GM18508 (cell line): ENCODE data around the gene ENSA.
"Not testable (repeated sequence)": the region's sequence is repeated elsewhere in the genome, so short reads cannot be mapped to it uniquely, and the experiment has no call there.

Source experiments
- ATAC-seq: cut with Tn5 transposase; IDR thresholded peaks from one replicate; pipeline ENCODE4 v1.9.1; 2021; ENCODE audit warnings: moderate number of reproducible peaks; ENCODE audit not compliant: insufficient read depth, unreplicated experiment

The ENSA gene

DNA sequence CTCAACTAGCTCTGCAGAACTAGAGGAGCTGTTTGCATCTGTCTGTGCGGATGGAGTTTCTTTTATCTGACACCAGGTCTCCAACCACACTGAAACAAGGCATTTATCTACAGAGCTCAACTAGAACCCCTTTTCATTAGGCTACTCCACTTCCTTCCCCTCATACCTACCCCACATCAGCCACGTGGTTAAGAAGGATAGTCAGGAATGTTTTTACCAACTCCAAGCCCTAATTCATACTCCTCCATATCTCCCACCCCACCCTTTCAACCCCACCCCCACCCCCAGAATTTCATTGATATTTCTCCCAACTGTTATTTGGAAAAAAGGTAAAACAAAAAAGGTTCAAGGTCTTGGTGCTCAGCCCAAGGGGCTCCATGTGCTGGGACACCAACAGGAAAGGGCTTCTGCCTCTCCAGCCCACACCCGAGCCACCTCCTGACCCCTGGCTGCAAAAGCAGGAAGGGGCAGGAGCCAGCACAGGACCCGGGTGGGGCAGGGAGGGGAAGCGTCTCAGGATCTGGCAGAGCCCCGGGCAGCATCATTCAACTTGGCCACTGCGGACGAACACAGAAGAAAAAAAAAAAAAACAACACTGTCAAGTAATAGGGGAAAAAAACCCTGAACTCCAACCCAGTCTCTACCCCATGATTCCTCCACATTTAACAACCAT lies 7.0 kb downstream of the ENSA start:
- no peak for ATAC-seq

DNA sequence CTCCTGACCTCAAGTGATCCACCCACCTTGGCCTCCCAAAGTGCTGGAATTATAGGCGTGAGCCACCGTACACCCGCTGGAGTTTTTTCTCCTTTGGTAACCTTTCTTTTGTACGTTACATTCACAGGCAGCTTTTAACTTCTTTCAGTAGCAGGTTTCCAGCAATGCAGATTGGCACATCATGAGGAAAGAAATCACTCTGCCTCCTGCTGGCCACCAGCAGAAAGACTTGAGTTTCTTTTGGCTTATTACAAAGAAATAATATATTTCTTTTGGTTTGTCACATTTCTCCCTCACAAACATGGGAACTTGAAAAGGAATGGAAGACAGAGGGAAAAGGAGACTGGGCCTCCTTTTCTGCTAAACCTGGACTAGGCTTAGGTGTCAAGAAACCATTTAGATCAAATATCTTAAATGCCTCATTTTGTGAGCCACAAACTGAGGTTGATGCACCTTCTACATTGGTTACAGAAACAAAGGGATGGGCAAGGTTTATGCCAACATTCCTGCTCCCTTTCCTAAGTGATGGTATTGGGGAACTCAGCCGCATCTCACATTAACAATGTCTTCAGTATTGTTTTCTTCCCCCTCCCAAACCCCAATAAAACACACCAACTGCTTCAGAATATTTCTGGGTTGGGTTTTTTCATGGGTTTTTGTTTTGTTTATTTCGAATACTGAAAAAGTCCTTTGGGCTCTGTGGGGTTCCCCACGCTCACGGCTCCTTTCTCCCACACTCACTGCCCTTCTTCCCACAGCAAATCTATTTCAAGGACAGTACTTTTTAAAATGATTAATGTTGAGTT lies 7.7 kb downstream of the ENSA start:
- no peak for ATAC-seq

DNA sequence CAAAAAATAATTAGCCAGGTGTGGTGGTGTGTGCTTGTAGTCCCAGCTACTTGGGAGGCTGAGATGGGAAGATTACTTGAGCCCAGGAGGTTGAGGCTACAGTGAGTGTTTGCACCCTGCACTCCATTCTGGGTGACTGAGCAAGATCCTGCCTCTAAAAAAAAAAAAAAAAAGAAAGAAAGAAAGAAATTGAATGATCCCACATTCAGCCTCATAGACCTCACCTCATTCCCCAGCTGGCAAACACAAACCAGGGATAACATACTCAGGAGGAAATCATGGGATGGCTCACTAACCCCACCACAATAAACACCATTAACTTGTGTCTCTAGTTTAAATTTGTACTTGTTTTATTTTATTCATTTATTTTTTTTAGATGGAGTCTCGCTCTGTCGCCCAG lies 8.5 kb downstream of the ENSA start:
- ATAC-seq, result no peak

DNA sequence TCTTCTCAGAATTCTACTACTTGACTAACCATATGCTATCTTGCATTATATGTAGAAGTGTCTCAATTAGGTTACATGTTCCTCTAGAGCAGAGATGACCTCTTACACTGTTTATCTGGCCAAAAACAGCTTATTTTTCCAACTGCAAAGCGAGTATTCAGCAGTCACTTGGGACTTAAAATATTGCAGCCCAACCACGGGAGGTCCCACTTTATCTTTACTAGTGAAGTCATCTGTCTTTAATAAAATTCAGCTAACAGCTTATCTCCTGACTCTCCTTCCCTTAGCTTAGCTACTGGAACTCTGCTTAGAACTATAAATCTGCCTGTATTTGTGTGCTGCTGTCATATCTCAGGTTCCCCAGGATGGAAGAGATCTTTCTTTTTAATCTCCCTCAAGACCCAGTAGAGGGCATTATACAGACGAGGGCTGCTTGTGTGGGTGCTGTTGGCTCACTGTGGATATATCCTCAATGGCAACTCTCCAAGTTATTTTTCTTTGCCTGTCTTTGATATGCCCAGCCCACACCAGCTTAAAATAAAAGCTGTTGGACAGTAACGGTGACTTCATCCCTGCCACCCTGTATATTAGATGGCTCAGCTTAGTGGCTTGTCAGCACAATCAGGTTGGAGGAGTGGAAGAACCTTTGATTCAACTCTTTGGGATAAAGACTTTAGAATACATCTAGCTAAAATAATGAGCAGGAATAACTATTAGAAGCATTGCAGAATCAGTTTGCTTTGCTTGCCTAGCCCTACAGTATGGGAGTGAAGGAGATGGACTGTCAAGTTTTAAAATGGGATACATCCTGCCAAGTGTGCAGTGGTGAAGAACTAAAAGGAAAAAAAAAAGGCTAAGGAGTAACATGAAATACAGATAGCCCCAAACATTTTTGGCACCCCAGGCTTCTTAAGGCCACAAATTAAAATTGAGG lies 9.6 kb downstream of the ENSA start:
- ATAC-seq, result no peak

DNA sequence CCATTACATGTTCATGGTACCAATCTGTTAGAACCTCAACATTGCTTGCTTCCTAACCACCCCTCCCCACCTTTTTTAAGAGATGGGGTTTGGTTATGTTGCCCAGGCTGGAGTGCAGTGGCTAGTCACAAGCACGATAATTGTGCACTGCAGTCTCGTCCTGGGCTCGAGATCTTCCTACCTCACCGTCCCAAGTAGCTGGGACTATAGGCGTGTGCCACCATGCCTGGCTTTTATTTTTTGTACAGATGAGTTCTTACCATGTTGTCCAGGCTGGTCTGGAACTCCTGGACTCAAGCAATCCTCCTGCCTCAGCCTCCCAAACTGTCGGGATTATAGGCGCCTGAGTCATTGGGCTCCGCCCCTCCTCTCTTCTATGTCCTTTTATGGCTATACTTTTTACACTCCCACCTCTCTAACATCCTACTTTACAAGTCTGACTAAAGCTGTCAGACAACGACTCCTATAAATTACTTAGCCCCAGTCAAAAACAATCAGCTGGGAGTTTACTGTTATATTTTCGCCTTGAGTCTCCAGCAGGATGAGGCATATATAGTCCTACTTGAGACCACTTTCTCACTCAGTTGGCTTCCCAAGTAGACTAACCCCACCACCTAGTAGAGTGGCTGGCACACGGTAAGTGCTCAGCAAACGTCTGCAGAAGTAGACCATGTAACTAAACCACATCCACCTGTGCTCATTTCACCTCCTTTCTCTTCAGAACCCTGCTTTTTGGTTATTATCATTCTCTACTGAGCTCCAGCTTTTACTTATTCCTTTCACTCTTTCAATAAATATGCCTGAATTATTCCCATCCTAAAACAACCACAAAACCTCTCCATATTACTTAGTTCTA lies 13.8 kb downstream of the ENSA start:
- no peak for ATAC-seq

DNA sequence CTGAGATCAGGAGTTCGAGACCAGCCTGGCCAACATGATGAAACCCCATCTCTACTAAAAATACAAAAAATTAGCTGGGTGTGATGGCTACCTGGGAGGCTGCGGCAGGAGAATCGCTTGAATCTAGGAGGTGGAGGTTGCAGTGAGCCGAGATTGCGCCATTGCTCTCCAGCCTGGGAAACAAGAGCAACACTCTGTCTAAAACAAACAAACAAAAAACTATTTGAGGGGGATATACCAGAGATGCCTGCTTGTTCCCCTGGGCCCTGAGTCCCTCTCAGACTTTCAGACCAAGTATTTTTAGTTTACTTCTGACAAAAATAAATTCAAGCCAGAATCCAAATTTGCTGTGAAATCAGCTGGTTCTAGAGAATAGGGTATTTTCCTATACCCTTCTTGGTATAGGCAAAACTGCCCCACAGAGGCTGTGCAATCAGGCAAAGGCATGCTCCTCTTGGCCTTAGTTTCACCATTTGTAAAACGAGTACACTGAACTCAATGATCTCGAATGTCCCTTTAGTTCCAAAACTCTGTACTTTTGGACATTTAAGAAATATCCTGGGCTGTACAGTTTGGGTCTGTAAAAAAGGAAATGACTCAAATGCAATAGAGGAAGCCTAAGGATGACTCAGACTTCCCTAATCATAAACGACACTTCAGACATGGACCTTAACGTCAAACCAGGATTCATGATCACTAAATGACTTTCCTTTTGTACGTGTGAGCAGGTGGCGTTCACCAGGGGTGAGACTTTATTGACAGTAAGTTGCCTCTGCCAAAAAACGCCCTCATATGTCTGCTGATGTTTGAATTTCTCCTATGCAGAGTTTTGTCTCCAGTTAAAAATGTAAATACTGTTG lies 16.1 kb downstream of the ENSA start:
- no peak for ATAC-seq

DNA sequence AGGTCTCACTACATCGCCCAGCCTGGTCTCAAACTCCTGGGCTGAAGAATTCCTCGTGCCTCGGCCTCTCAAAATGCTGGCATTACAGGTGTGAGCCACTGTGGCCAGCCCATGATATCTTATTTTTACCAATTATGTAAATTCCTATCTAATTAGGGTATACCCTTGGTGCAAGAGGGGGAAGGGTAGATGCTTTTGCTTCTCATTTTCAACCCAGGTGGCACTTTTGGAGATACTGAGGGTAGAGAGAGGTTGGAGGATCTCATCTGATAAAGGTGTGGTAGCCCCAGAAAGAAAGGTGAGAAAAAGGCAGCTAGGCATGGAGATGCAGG lies 17.4 kb downstream of the ENSA start:
- no peak for ATAC-seq

DNA sequence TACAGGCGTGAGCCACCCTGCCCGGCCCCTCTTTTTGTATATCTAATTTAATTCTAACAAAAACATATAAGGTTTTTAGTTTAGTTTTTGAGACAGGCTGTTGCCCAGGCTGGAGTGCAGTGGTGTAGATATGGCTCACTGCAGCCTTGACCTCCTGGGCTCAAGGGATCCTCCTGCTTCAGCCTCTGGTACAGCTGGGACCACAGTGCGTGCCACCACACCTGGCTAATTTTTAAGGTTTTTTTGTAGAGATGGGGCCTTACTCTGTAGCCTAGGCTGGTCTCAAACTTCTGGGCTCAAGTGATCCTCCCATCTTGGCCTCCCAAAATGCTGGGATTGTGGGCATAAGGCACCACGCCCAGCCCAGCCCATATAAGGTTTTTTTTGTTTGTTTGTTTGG lies 18.8 kb downstream of the ENSA start:
- ATAC-seq, result no peak

DNA sequence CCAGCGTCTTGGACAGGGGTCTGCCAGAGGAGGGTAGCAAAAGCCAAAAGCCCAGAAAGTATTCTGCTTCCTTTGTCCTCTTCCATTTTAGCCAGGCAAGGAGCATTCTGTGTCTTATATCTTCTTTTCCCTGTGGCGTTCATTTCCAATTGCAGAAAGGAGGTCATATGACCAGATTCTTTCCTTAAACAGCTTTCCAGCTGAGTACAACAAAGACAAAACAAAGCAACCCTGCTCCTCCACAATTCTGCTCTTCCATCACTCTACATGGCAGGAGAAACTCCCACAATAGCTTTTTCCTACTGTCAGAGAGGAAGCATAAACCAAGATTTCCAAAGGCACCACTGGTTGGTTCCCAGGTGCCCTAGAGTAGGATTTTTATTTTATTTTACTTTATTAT lies 19.7 kb downstream of the ENSA start:
- ATAC-seq, result no peak

DNA sequence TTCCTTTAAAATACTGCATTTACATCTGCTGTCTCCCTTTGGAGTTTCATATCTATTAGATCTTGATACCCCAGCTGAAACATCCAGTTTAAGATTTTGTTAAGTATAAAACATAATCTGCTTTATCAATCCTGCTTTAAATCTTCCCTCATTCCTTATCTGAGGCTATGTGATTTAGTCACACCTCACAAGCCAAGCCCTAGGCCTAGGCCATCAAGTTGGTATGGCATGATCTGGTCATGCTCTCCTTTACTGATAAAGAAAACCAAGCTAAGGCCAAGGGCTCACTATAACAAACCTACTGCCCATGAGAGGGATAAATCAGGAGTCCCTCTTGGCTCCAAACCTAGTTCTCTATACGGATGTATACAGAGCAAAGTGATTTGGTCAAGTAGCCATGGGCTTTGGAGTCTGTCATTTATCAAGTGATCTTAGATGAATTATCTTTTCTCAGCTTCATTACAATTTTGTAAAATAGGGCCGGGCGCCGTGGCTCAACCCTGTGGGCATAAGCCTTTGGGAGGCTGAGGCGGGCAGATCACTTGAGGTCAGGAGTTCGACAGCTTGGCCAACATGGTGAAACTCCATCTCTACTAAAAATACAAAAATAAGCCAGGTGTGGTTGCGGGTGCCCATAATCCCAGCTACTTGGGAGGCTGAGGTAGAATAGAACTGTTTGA lies 22.8 kb downstream of the ENSA start:
- ATAC-seq, result no peak

DNA sequence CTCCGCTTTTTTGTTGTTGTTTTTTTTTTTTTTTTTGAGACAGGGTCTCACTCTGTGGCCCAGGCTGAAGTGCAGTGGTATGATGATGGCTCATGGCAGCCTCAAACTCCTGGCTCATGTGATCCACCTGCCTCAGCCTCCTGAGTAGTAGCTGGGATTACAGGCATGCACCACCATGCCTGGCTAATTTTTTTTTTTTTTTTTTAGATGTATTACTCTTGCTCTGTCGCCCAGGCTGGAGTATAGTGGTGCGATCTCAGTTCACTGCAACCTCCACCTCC lies 24.0 kb downstream of the ENSA start:
- not testable (repeated sequence) for ATAC-seq

DNA sequence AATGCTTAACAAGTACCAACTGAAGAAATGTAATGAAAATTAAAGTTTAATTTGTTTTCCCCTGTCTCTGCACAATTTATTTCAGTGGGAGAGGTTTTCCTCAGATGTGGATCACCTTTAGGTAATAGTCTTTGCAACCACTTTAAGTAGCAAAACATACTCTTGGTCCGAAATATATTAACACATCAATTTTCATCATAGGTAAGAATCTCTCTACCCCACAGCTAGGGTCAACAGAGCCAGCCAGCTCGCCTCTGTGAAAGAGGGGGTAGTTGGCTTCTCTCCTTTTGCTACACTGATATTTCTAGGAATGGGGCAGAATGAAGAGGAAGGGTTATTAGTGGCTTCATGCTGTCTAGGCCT lies 25.2 kb downstream of the ENSA start:
- ATAC-seq, result no peak

DNA sequence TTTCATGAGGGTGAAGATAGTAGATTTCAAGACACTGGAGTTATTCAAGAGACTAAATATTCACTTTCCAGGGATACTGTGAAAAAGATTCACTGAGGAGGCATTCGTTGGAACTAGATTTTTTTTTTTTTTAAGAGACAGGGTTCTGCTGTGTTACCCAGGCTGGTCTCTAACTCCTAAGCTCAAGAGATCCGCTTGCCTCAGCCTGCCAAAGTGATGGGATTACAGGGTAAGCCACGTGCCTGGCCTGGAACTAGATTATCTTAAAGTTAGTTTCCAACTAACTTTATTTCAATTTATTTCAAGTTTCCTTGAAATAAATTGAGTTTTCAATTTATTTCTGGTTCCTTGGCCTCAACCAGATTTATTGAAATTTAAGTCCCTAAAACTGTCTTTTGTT lies 25.7 kb downstream of the ENSA start:
- ATAC-seq, result no peak

DNA sequence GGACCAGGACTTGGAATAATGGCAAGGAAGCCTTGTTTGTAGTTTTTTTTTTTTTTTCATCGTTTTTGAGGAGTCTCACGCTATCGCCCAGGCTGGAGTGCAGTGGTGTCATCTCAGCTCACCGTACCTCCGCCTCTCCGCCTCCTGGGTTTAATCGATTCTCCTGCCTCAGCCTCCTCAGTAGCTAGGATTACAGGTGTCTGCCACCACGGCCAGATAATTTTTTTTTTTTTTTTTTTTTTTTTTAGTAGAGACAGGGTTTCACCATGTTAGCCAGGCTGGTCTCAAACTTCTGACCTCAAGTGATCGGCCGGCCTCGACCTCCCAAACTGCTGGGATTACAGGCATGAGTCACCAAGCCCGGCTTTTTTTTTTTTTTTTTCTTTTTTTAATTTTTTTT lies 27.0 kb downstream of the ENSA start:
- not testable (repeated sequence) for ATAC-seq

DNA sequence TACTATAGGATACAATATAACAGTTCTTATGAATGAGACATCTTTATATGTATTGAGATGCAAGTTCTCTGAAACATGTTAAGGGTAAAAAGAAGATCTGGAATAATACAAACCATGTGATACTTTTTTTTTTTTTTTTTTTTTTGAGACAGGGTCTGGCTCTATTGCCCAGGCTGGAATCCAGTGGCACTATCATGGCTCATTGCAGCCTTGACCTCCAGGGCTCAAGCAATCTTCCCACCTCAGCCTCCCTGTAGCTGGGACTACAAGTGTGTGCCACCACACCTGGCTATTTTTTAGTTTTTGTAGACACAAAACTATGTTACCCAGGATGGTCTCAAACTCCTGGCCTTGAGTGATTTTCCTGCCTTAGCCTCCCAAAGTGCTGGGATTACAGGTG lies 27.9 kb downstream of the ENSA start:
- ATAC-seq, result no peak

DNA sequence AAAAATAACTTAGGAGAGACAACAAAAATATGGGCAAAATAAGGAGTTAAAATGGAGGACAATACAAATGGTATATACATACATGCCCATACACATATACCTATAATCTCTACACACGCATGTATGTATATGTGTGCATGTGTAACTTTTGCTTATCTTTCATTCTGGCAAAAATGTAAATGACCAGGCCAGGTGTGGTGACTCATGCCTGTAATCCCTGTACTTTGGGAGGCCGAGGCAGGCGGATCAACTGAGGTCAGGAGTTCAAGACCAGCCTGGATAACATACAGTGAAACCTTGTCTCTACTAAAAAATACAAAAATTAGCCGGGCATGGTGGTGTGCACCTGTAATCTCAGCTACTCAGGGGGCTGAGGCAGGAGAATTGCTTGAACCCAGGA lies 31.1 kb downstream of the ENSA start:
- ATAC-seq, result not testable (repeated sequence)

DNA sequence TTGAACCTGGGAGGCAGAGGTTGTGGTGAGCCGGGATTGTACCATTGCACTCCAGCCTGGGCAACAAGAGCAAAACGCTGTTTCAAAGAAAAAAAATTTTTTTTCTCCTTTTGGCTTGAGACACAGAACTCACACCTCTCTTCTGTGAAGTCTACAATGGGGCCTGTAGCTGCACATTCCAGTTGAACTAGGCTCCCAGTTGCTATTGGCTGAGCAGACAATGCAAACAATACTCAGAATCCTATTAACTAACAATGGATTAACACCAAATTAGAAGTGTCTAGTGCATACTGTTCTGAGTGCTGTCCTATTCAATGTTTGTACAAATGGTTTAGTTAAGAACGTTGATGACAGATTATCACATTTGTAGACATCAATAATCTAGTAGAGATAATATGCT lies 32.4 kb downstream of the ENSA start:
- no peak for ATAC-seq

DNA sequence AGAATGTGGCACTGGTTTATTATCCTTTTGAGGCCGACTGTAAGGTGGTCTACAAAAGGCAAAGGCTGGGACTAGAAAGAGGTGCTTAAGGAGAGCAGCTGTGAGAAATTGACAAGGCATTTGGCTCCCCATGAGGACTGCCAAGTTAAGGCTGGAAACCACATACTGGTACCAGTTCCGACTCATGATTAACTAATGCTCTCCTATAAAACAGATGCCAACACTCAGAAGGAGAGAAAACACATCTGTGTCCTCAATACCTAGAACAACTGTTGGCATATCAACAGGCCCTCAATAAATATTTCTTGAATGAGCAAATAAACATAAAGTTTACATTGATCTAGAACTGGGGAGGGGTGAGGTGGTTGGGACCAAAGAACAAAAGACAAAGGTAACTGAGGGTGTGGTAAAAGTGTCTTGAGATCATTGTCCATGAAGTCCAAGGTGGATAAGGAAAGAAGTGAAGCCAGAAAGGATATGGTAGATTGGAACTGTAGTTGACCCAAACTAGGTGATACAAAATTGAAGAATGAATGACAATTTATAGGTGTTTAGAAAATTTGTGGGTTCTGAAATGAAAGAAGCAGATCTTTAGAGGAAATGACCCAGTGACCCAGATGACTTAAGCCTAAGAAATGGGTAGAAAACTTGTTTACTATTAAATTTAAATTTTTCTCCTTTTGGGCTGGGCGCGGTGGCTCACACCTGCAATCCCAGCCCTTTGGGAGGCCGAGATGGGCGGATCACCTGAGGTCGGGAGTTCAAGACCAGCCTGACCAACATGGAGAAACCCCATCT lies 33.1 kb downstream of the ENSA start:
- no peak for ATAC-seq
